Neural cell (in vitro differentiated cells): ENCODE results near the gene ASB1. TPM values are rescaled to one million over a fixed set of nuclear protein-coding genes. Genes with fewer than 3 reads are reported as not detected.

Source experiments
- H2AFZ ChIP-seq: fragments of 200-600, 300-800 bp; sonication (generic), shearing (Covaris generic); 2 replicates; pipeline ENCODE4 v1.6.0; 2014; ENCODE audit warnings: low read depth, mild to moderate bottlenecking, antibody characterized with exemption, low read length, moderate library complexity
- H3F3A ChIP-seq: fragments of 200-600 bp; shearing (Covaris generic); 2 replicates; pipeline ENCODE4 v1.6.1; 2016; ENCODE audit warnings: mild to moderate bottlenecking, moderate library complexity, mixed read lengths, antibody characterized with exemption, low read length; ENCODE audit not compliant: insufficient read depth, poor library complexity, severe bottlenecking
- H3K27ac ChIP-seq: fragments of 200-600, 300-800 bp; sonication (generic), shearing (Covaris generic); 2 replicates; pipeline ENCODE4 v1.5.1; 2014; ENCODE audit warnings: mild to moderate bottlenecking, low read length, moderate library complexity
- H3K27me3 ChIP-seq: fragments of 300-800, 200-600 bp; sonication (generic), shearing (Covaris generic); 2 replicates; pipeline ENCODE4 v1.6.0; 2014; ENCODE audit warnings: mild to moderate bottlenecking, low read depth, low read length, moderate library complexity; ENCODE audit not compliant: insufficient read depth
- H3K36me3 ChIP-seq: fragments of 300-800, 200-600 bp; sonication (generic), shearing (Covaris generic); 2 replicates; pipeline ENCODE4 v1.5.1; 2014; ENCODE audit warnings: mild to moderate bottlenecking, antibody characterized with exemption, low read length, moderate library complexity; ENCODE audit not compliant: insufficient read depth
- H3K4me2 ChIP-seq: fragments of 300-800, 200-600 bp; sonication (generic), shearing (Covaris generic); 2 replicates; pipeline ENCODE4 v1.6.0; 2014; ENCODE audit warnings: mild to moderate bottlenecking, low read length
- H3K4me3 ChIP-seq: fragments of 300-800, 200-600 bp; sonication (generic), shearing (Covaris generic); 2 replicates; pipeline ENCODE4 v1.5.1; 2014; ENCODE audit warnings: mild to moderate bottlenecking, low read length, moderate library complexity
- H3K79me2 ChIP-seq: fragments of 200-600 bp; shearing (Covaris generic); replicated peaks from 2 replicates; pipeline ENCODE4 v1.6.0; 2014; ENCODE audit warnings: mild to moderate bottlenecking, low read length, moderate library complexity; ENCODE audit not compliant: insufficient read depth
- H3K9ac ChIP-seq: fragments of 300-800, 200-600 bp; sonication (generic), shearing (Covaris generic); 2 replicates; pipeline ENCODE4 v1.6.1; 2016; ENCODE audit warnings: mild to moderate bottlenecking, low read length, mixed read lengths
- H3K9me2 ChIP-seq: fragments of 200-600 bp; shearing (Covaris generic); 2 replicates; pipeline ENCODE4 v1.6.1; 2016; ENCODE audit warnings: mild to moderate bottlenecking, low read length, mixed read lengths; ENCODE audit not compliant: insufficient read depth
- H3K9me3 ChIP-seq: fragments of 200-600, 300-800 bp; sonication (generic), shearing (Covaris generic); 2 replicates; pipeline ENCODE4 v1.6.1; 2016; ENCODE audit warnings: mild to moderate bottlenecking, mixed run types, low read length, moderate library complexity, mixed read lengths
- H4K20me1 ChIP-seq: fragments of 200-600 bp; shearing (Covaris generic); 2 replicates; pipeline ENCODE4 v1.6.1; 2016; ENCODE audit warnings: mild to moderate bottlenecking, mixed run types; ENCODE audit not compliant: insufficient read depth
- EZH2 ChIP-seq: fragments of 200-600, 300-800 bp; shearing (Covaris generic), sonication (generic); IDR thresholded peaks from 2 replicates; pipeline ENCODE4 v1.6.1; 2014; ENCODE audit warnings: antibody characterized with exemption, low read length, borderline replicate concordance, mild to moderate bottlenecking; ENCODE audit not compliant: insufficient read depth, poor library complexity, severe bottlenecking
- MXI1 ChIP-seq: fragments of 450-650 bp; conservative IDR thresholded peaks from 2 replicates; pipeline ENCODE4 v1.6.1; 2014; ENCODE audit warnings: antibody characterized with exemption, mild to moderate bottlenecking; ENCODE audit not compliant: poor library complexity, severe bottlenecking
- POLR2AphosphoS5 ChIP-seq: IDR thresholded peaks from 2 replicates; pipeline ENCODE4 v1.6.1; 2012
- SMC3 ChIP-seq: fragments of 450-650 bp; conservative IDR thresholded peaks from 2 replicates; pipeline ENCODE4 v1.6.1; 2014; ENCODE audit warnings: antibody characterized with exemption, mild to moderate bottlenecking, moderate library complexity; ENCODE audit not compliant: poor library complexity
- TAF1 ChIP-seq: IDR thresholded peaks from 2 replicates; pipeline ENCODE4 v1.6.1; 2012; ENCODE audit warnings: low read depth
- polyA plus RNA-seq: library from polyadenylated mRNA; depleted of rRNA; stranded (reverse); fragments of >200 nt; gene quantifications from 2 replicates; pipeline ENCODE4 v1.2.3, GENCODE V29; 2014
- TF ChIP-seq, protein P1 (sequence below): fragments of 450-650 bp; IDR thresholded peaks from 2 replicates; pipeline ENCODE4 v1.5.1; 2014; ENCODE audit warnings: antibody characterized with exemption, mild to moderate bottlenecking, moderate library complexity; ENCODE audit not compliant: poor library complexity, severe bottlenecking

ASB1 gene
- polyA plus RNA-seq, 1 donor from 2014 or later = 13.7 TPM

DNA sequence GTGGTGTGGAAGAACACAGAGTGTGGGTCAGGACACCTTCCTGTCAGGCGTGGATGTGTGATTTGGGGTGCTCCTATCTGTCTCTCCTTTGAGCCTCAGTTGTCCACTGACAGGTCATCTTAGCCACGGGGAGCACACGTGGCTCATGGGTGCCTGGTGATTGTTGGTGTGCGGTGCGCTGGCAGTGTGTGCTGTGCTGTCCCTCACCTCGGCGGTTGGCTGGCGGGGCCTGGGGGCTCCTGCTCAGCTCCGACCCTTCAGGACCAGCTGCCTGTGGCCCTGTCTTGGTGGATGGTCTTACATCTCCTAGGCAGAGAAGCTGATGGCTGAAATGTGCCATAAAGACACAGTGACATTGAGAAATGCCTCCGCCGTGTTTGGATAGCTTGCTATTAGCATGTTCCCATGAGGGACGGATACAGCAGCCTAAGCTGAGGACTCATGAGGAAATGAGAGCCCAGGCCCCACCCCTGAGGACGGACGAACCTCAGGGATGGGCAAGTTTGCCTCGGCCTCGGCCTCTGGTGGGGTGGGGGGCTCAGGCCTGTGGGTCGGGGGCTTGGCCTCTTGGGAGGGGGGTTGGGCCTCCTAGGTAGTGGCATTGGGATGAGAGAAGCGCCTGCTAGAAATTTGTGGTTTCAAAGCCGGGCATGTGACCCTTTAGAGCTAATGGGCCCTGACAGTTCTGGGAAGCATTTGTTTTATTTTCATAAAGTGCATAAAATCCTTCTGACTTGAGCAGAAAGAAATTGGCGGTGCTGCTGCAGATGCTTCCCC lies 20.3 kb upstream of the ASB1 start:
- Histone ChIP-seq H3F3A (no peaks in the 10 kb centered on the region), H4K20me1 (no peaks in the 10 kb centered on the region), H3K9ac (no peak overlapping the region), H2AFZ (no peak overlapping the region), H3K27ac (no peak overlapping the region), H3K9me2 (no peaks in the 10 kb centered on the region), H3K27me3 (no peaks in the 10 kb centered on the region), H3K4me2 (no peak overlapping the region), H3K9me3 (no peaks in the 10 kb centered on the region), H3K79me2 (no peaks in the 10 kb centered on the region), H3K36me3 (no peaks in the 10 kb centered on the region), H3K4me3 (no peak overlapping the region)
- TF ChIP-seq SMC3 (no peak), EZH2 (no peak)
- TF ChIP-seq, protein P1, sequence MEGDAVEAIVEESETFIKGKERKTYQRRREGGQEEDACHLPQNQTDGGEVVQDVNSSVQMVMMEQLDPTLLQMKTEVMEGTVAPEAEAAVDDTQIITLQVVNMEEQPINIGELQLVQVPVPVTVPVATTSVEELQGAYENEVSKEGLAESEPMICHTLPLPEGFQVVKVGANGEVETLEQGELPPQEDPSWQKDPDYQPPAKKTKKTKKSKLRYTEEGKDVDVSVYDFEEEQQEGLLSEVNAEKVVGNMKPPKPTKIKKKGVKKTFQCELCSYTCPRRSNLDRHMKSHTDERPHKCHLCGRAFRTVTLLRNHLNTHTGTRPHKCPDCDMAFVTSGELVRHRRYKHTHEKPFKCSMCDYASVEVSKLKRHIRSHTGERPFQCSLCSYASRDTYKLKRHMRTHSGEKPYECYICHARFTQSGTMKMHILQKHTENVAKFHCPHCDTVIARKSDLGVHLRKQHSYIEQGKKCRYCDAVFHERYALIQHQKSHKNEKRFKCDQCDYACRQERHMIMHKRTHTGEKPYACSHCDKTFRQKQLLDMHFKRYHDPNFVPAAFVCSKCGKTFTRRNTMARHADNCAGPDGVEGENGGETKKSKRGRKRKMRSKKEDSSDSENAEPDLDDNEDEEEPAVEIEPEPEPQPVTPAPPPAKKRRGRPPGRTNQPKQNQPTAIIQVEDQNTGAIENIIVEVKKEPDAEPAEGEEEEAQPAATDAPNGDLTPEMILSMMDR = no peak

DNA sequence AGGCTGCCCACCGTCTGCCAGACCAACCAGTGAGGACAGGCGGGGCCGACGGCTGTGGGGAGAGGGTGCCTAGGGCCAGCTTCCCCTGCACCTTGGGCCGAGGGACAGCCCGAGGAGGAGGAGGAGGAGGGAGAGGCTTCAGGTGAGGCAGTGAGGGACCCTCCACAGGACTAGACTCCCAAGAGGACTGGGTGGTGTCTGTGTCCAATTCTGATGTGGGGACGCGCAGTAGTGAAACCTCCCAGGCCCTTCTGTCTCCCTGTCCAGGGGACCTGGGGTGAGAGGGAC lies 19.8 kb upstream of the ASB1 start:
- H3K79me2 ChIP-seq = no peaks in the 10 kb centered on the region

DNA sequence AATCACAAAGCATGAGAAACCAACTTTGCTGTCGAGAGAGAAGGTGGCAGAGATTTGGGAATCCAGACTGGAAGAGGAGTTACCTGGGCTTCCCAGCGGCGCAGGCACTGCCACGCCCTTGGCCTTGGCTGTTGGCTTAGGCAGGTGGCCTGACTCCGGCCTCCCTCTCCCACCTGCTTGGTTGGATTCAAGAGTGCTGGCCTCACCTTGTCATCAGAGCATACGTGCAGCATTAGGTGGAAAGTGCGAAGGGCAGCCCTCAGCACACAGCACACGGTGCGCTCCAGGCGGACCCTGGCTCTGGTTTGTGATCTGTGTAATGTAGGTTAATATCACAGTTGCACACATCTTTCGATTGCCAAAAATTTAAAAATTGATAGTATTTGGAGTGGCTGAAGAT lies 19.2 kb upstream of the ASB1 start:
- Histone ChIP-seq H3K4me2 (no peak overlapping the region), H3K9me2 (no peaks in the 10 kb centered on the region), H3K36me3 (no peaks in the 10 kb centered on the region), H3K9ac (no peak overlapping the region), H3K79me2 (no peaks in the 10 kb centered on the region), H3K27ac (no peak overlapping the region), H2AFZ (no peak overlapping the region), H3F3A (no peaks in the 10 kb centered on the region), H3K9me3 (no peaks in the 10 kb centered on the region), H3K27me3 (no peaks in the 10 kb centered on the region), H3K4me3 (no peak overlapping the region), H4K20me1 (no peaks in the 10 kb centered on the region)
- TF ChIP-seq MXI1 (no peak), TAF1 (no peak), POLR2AphosphoS5 (no peak), SMC3 (no peak)

More for the DNA sequence above, 19.8 kb upstream of the ASB1 start:
- H3K4me3 ChIP-seq = no peak overlapping the region
- no peak overlapping the region for H3K9ac ChIP-seq
- H3K27ac ChIP-seq = no peak overlapping the region
- H3K4me2 ChIP-seq = no peak overlapping the region
- no peaks in the 10 kb centered on the region for H3K9me3 ChIP-seq
- H3K27me3 ChIP-seq = no peaks in the 10 kb centered on the region
- H3F3A ChIP-seq = no peaks in the 10 kb centered on the region
- H3K9me2 ChIP-seq = no peaks in the 10 kb centered on the region
- no peak overlapping the region for H2AFZ ChIP-seq
- no peaks in the 10 kb centered on the region for H4K20me1 ChIP-seq
- no peaks in the 10 kb centered on the region for H3K36me3 ChIP-seq
- TF ChIP-seq EZH2 = no peak
